Sigmoid colon (tissue), 4 donors: ENCODE measurements around the gene LRP1B.

Experiments
- EP300 ChIP-seq, 4 donors: sonication (generic); formaldehyde crosslinking; IDR thresholded peaks; one replicate each; pipeline ENCODE4 v1.6.1; 2017; ENCODE audit warnings: antibody characterized with exemption in 4 of 4
- POLR2A ChIP-seq, 2 donors: fragments of 450-650 bp; IDR thresholded peaks; one replicate each; pipeline ENCODE4 v1.6.1; 2016; ENCODE audit warnings: antibody characterized with exemption in 2 of 2, mild to moderate bottlenecking in 2 of 2, moderate library complexity in 2 of 2
- POLR2AphosphoS5 ChIP-seq, 4 donors: sonication (generic); formaldehyde crosslinking; IDR thresholded peaks; one replicate each; pipeline ENCODE4 v1.6.1; 2017; ENCODE audit warnings: antibody characterized with exemption in 4 of 4
- TF ChIP-seq, protein P1 (sequence below), 4 experiments: fragments of 450-650 bp in 3 of 4; fragments of 200-600 bp in 1 of 4; IDR thresholded peaks; one replicate each; pipeline ENCODE4 v1.5.1; 2016 to 2019; ENCODE audit warnings: antibody characterized with exemption in 4 of 4, mild to moderate bottlenecking in 3 of 4, moderate library complexity in 2 of 4

DNA sequence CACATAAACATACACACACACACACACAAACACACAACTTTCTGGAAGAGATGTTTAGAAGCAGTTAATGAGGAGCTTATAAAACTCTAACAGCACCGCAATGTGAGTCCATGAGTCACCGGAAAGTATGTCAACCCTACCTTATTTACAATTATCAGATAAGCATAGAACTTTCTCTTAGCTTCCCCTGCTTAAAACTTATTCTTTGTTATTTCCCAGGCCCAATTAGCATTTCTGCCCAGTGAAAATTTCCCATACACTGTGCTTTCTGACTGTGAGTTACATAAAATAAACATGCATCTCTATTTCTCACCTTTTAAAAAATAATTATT, 737.6 kb downstream of the LRP1B start:
- TF ChIP-seq, protein P1, sequence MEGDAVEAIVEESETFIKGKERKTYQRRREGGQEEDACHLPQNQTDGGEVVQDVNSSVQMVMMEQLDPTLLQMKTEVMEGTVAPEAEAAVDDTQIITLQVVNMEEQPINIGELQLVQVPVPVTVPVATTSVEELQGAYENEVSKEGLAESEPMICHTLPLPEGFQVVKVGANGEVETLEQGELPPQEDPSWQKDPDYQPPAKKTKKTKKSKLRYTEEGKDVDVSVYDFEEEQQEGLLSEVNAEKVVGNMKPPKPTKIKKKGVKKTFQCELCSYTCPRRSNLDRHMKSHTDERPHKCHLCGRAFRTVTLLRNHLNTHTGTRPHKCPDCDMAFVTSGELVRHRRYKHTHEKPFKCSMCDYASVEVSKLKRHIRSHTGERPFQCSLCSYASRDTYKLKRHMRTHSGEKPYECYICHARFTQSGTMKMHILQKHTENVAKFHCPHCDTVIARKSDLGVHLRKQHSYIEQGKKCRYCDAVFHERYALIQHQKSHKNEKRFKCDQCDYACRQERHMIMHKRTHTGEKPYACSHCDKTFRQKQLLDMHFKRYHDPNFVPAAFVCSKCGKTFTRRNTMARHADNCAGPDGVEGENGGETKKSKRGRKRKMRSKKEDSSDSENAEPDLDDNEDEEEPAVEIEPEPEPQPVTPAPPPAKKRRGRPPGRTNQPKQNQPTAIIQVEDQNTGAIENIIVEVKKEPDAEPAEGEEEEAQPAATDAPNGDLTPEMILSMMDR (IDR thresholded peaks at IDR 0.05) = no peak
- TF ChIP-seq POLR2AphosphoS5 (IDR thresholded peaks at IDR 0.05) (no peak), EP300 (IDR thresholded peaks at IDR 0.05) (no peak), POLR2A (IDR thresholded peaks at IDR 0.05) (no peak)
